Neural cell (in vitro differentiated cells): ENCODE measurements around the gene IFI16. TPM values are rescaled to one million over a fixed set of nuclear protein-coding genes. Genes with fewer than 3 reads are reported as not detected.

Experiments used
- H2AFZ ChIP-seq: fragments of 200-600, 300-800 bp; sonication (generic), shearing (Covaris generic); 2 replicates; pipeline ENCODE4 v1.6.0; 2014; ENCODE audit warnings: low read depth, mild to moderate bottlenecking, antibody characterized with exemption, low read length, moderate library complexity
- H3F3A ChIP-seq: fragments of 200-600 bp; shearing (Covaris generic); 2 replicates; pipeline ENCODE4 v1.6.1; 2016; ENCODE audit warnings: mild to moderate bottlenecking, moderate library complexity, mixed read lengths, antibody characterized with exemption, low read length; ENCODE audit not compliant: insufficient read depth, poor library complexity, severe bottlenecking
- H3K27ac ChIP-seq: fragments of 200-600, 300-800 bp; sonication (generic), shearing (Covaris generic); 2 replicates; pipeline ENCODE4 v1.5.1; 2014; ENCODE audit warnings: mild to moderate bottlenecking, low read length, moderate library complexity
- H3K27me3 ChIP-seq: fragments of 300-800, 200-600 bp; sonication (generic), shearing (Covaris generic); 2 replicates; pipeline ENCODE4 v1.6.0; 2014; ENCODE audit warnings: mild to moderate bottlenecking, low read depth, low read length, moderate library complexity; ENCODE audit not compliant: insufficient read depth
- H3K36me3 ChIP-seq: fragments of 300-800, 200-600 bp; sonication (generic), shearing (Covaris generic); 2 replicates; pipeline ENCODE4 v1.5.1; 2014; ENCODE audit warnings: mild to moderate bottlenecking, antibody characterized with exemption, low read length, moderate library complexity; ENCODE audit not compliant: insufficient read depth
- H3K4me2 ChIP-seq: fragments of 300-800, 200-600 bp; sonication (generic), shearing (Covaris generic); 2 replicates; pipeline ENCODE4 v1.6.0; 2014; ENCODE audit warnings: mild to moderate bottlenecking, low read length
- H3K4me3 ChIP-seq: fragments of 300-800, 200-600 bp; sonication (generic), shearing (Covaris generic); 2 replicates; pipeline ENCODE4 v1.5.1; 2014; ENCODE audit warnings: mild to moderate bottlenecking, low read length, moderate library complexity
- H3K79me2 ChIP-seq: fragments of 200-600 bp; shearing (Covaris generic); replicated peaks from 2 replicates; pipeline ENCODE4 v1.6.0; 2014; ENCODE audit warnings: mild to moderate bottlenecking, low read length, moderate library complexity; ENCODE audit not compliant: insufficient read depth
- H3K9ac ChIP-seq: fragments of 300-800, 200-600 bp; sonication (generic), shearing (Covaris generic); 2 replicates; pipeline ENCODE4 v1.6.1; 2016; ENCODE audit warnings: mild to moderate bottlenecking, low read length, mixed read lengths
- H3K9me2 ChIP-seq: fragments of 200-600 bp; shearing (Covaris generic); 2 replicates; pipeline ENCODE4 v1.6.1; 2016; ENCODE audit warnings: mild to moderate bottlenecking, low read length, mixed read lengths; ENCODE audit not compliant: insufficient read depth
- H3K9me3 ChIP-seq: fragments of 200-600, 300-800 bp; sonication (generic), shearing (Covaris generic); 2 replicates; pipeline ENCODE4 v1.6.1; 2016; ENCODE audit warnings: mild to moderate bottlenecking, mixed run types, low read length, moderate library complexity, mixed read lengths
- H4K20me1 ChIP-seq: fragments of 200-600 bp; shearing (Covaris generic); 2 replicates; pipeline ENCODE4 v1.6.1; 2016; ENCODE audit warnings: mild to moderate bottlenecking, mixed run types; ENCODE audit not compliant: insufficient read depth
- CTCF ChIP-seq: fragments of 450-650 bp; IDR thresholded peaks from 2 replicates; pipeline ENCODE4 v1.5.1; 2014; ENCODE audit warnings: antibody characterized with exemption, mild to moderate bottlenecking, moderate library complexity; ENCODE audit not compliant: poor library complexity, severe bottlenecking
- EZH2 ChIP-seq: fragments of 200-600, 300-800 bp; shearing (Covaris generic), sonication (generic); IDR thresholded peaks from 2 replicates; pipeline ENCODE4 v1.6.1; 2014; ENCODE audit warnings: antibody characterized with exemption, low read length, borderline replicate concordance, mild to moderate bottlenecking; ENCODE audit not compliant: insufficient read depth, poor library complexity, severe bottlenecking
- MXI1 ChIP-seq: fragments of 450-650 bp; conservative IDR thresholded peaks from 2 replicates; pipeline ENCODE4 v1.6.1; 2014; ENCODE audit warnings: antibody characterized with exemption, mild to moderate bottlenecking; ENCODE audit not compliant: poor library complexity, severe bottlenecking
- REST ChIP-seq: IDR thresholded peaks from 2 replicates; pipeline ENCODE4 v1.6.1; 2012; ENCODE audit warnings: borderline replicate concordance
- SMC3 ChIP-seq: fragments of 450-650 bp; conservative IDR thresholded peaks from 2 replicates; pipeline ENCODE4 v1.6.1; 2014; ENCODE audit warnings: antibody characterized with exemption, mild to moderate bottlenecking, moderate library complexity; ENCODE audit not compliant: poor library complexity
- TAF1 ChIP-seq: IDR thresholded peaks from 2 replicates; pipeline ENCODE4 v1.6.1; 2012; ENCODE audit warnings: low read depth
- polyA plus RNA-seq: library from polyadenylated mRNA; depleted of rRNA; stranded (reverse); fragments of >200 nt; gene quantifications from 2 replicates; pipeline ENCODE4 v1.2.3, GENCODE V29; 2014

The IFI16 gene
- polyA plus RNA-seq, 1 donor from 2014 or later: not detected

- H3K79me2 ChIP-seq: no peaks in the 10 kb centered on the region
- H3K9me2 ChIP-seq: no peaks in the 10 kb centered on the region
- H3K4me2 ChIP-seq: no peak overlapping the region
Observed at GRCh38 chr1:158984386-158984785, 25.3 kb upstream of the IFI16 start.

GRCh38 chr1:158989424-158989823 is 20.3 kb upstream of the IFI16 start:
- Histone ChIP-seq H3K4me3 (no peak overlapping the region), H3K36me3 (no peaks in the 10 kb centered on the region), H3K9me2 (no peaks in the 10 kb centered on the region), H3K27me3 (no peaks in the 10 kb centered on the region), H3K27ac (no peak overlapping the region), H3K4me2 (no peak overlapping the region), H3F3A (no peaks in the 10 kb centered on the region), H3K9me3 (no peaks in the 10 kb centered on the region), H4K20me1 (no peaks in the 10 kb centered on the region), H2AFZ (no peak overlapping the region), H3K79me2 (no peaks in the 10 kb centered on the region), H3K9ac (no peak overlapping the region)
- TF ChIP-seq EZH2: no peak
- no peak for TF ChIP-seq CTCF

More at GRCh38 chr1:158984386-158984785, 25.3 kb upstream of the IFI16 start:
- no peaks in the 10 kb centered on the region for H3K27me3 ChIP-seq
- no peak overlapping the region for H3K27ac ChIP-seq
- no peaks in the 10 kb centered on the region for H3F3A ChIP-seq
- no peak overlapping the region for H2AFZ ChIP-seq
- H3K4me3 ChIP-seq: no peak overlapping the region
- H4K20me1 ChIP-seq: no peaks in the 10 kb centered on the region
- TF ChIP-seq TAF1: no peak
- TF ChIP-seq SMC3: no peak
- TF ChIP-seq MXI1: no peak
- no peak for TF ChIP-seq CTCF
- TF ChIP-seq REST: no peak
- H3K9me3 ChIP-seq: no peaks in the 10 kb centered on the region
- no peaks in the 10 kb centered on the region for H3K36me3 ChIP-seq
- no peak overlapping the region for H3K9ac ChIP-seq
